B cell (primary cell): Measurements from ENCODE around the gene LAMC3. TPM values are rescaled to one million over a fixed set of nuclear protein-coding genes. Genes with fewer than 3 reads are reported as not detected.
"Not testable (repeated sequence)": the region's sequence is repeated elsewhere in the genome, so short reads cannot be mapped to it uniquely, and the experiment has no call there.

ENCODE experiments used
- ATAC-seq: fragments of 200-7000 bp; cut with Tn5 transposase; one replicate; pipeline ENCODE4 v1.10.0; 2021; ENCODE audit warnings: low read depth, mild to moderate bottlenecking, moderate number of reproducible peaks, moderate library complexity
- CTCF ChIA-PET: fragments of 350-600 bp; sonication (Branson Sonifier 250); formaldehyde crosslinking; loops from one replicate; lab custom pipeline; 2021; ENCODE audit warnings: antibody characterized with exemption, inconsistent platforms; lab: Charles Lee
- POLR2A ChIA-PET: fragments of 350-600 bp; sonication (Branson Sonifier 250); formaldehyde crosslinking; loops from one replicate; lab custom pipeline; 2021; ENCODE audit warnings: antibody characterized with exemption; lab: Charles Lee
- DNase-seq: peaks from one replicate; pipeline ENCODE4 v3.0.0; 2013
- H2AFZ ChIP-seq: 2 replicates; pipeline ENCODE4 v1.6.1; 2012; ENCODE audit warnings: mild to moderate bottlenecking, low read depth, low read length; ENCODE audit not compliant: insufficient read depth, poor library complexity, severe bottlenecking
- H3K27ac ChIP-seq, 2 donors: 1 replicate in 1 of 2; 2 replicates in 1 of 2; pipeline ENCODE4 v1.5.1; 2012 to 2013; ENCODE audit warnings: low read length in 2 of 2, mild to moderate bottlenecking in 2 of 2, moderate library complexity in 1 of 2
- H3K27me3 ChIP-seq, 4 experiments: fragments of 200-600 bp in 1 of 4; sonication (generic) in 1 of 4; replicated peaks in 1 of 4; 1 replicate in 2 of 4; 2 replicates in 2 of 4; pipeline versions ENCODE4 v1.6.1 to v1.7.0; 2013 to 2016; ENCODE audit warnings: low read length in 3 of 4, mild to moderate bottlenecking in 2 of 4, mixed read lengths in 1 of 4, moderate library complexity in 1 of 4; ENCODE audit not compliant: insufficient read depth in 4 of 4, control insufficient read depth in 3 of 4; ENCODE audit errors: control extremely low read depth in 1 of 4
- H3K36me3 ChIP-seq, 2 experiments: replicated peaks in 1 of 2; 1 replicate in 1 of 2; 2 replicates in 1 of 2; pipeline versions ENCODE4 v1.6.1 to v1.7.1; 2013; ENCODE audit warnings: low read length in 1 of 2; ENCODE audit not compliant: insufficient read depth in 2 of 2, control insufficient read depth in 1 of 2; ENCODE audit errors: control extremely low read depth in 1 of 2, extremely low read depth in 1 of 2
- H3K4me1 ChIP-seq, 2 donors: fragments of 200-600 bp in 1 of 2; sonication (generic) in 1 of 2; 1 replicate in 1 of 2; 2 replicates in 1 of 2; pipeline versions ENCODE4 v1.5.1 to v1.6.1; 2013 to 2017; ENCODE audit warnings: low read length in 2 of 2; ENCODE audit not compliant: control insufficient read depth in 2 of 2, insufficient read depth in 2 of 2
- H3K4me2 ChIP-seq: replicated peaks from 2 replicates; pipeline ENCODE3; 2012; ENCODE audit warnings: mild to moderate bottlenecking, low read depth, low read length; ENCODE audit not compliant: poor library complexity, severe bottlenecking
- H3K4me3 ChIP-seq, 5 experiments: fragments of 200-600 bp in 1 of 5; sonication (generic) in 1 of 5; 1 replicate in 3 of 5; 2 replicates in 2 of 5; pipeline versions ENCODE4 v1.5.1 to v1.7.0; 2011 to 2016; ENCODE audit warnings: low read length in 4 of 5, mild to moderate bottlenecking in 4 of 5, low read depth in 2 of 5, control low read depth in 1 of 5, moderate library complexity in 1 of 5; ENCODE audit not compliant: insufficient read depth in 1 of 5; ENCODE audit errors: control extremely low read depth in 1 of 5, extremely low read depth in 1 of 5
- H3K79me2 ChIP-seq: fragments of 200-600 bp; sonication (generic); one replicate; pipeline ENCODE4 v1.6.0; 2016; ENCODE audit warnings: low read length; ENCODE audit not compliant: control insufficient read depth, insufficient read depth
- H3K9ac ChIP-seq: fragments of 200-600 bp; sonication (generic); 2 replicates; pipeline ENCODE4 v1.6.1; 2017; ENCODE audit warnings: mild to moderate bottlenecking, low read length, moderate library complexity
- H3K9me3 ChIP-seq, 3 donors: one replicate each; pipeline versions ENCODE4 v1.6.1 to v1.7.1; 2013; ENCODE audit warnings: low read length in 2 of 3; ENCODE audit not compliant: control insufficient read depth in 2 of 3, insufficient read depth in 1 of 3; ENCODE audit errors: control extremely low read depth in 1 of 3
- H4K20me1 ChIP-seq: 2 replicates; pipeline ENCODE4 v1.6.0; 2012; ENCODE audit warnings: mild to moderate bottlenecking, low read length; ENCODE audit not compliant: insufficient read depth, control insufficient read depth, poor library complexity, severe bottlenecking
- H3K27ac Mint-ChIP-seq: one replicate; pipeline ENCODE4 v1.8.0; 2021; ENCODE audit warnings: mixed read lengths
- H3K27me3 Mint-ChIP-seq: one replicate; pipeline ENCODE4 v1.8.0; 2021; ENCODE audit warnings: mixed read lengths
- H3K4me1 Mint-ChIP-seq: one replicate; pipeline ENCODE4 v1.8.0; 2021; ENCODE audit warnings: mixed read lengths
- H3K4me3 Mint-ChIP-seq: one replicate; pipeline ENCODE4 v1.8.0; 2021; ENCODE audit warnings: mixed read lengths
- H3K9me3 Mint-ChIP-seq: one replicate; pipeline ENCODE4 v1.8.0; 2022; ENCODE audit warnings: mixed read lengths; ENCODE audit not compliant: insufficient read depth
- CTCF ChIP-seq: fragments of 200-600 bp; IDR thresholded peaks from one replicate; pipeline ENCODE4 v1.8.0; 2022; ENCODE audit warnings: antibody characterized with exemption, mild to moderate bottlenecking
- EZH2 ChIP-seq: IDR thresholded peaks from 2 replicates; pipeline ENCODE4 v1.6.1; 2012; ENCODE audit warnings: borderline replicate concordance, low read depth, mild to moderate bottlenecking, moderate library complexity, low read length; ENCODE audit not compliant: insufficient read depth, poor library complexity, severe bottlenecking
- WGBS: methylation state at CpG from one replicate; pipeline ENCODE4 v1.1.5; 2013; ENCODE audit warnings: missing lambda C conversion rate; ENCODE audit not compliant: insufficient coverage; 5-methylcytosine and 5-hydroxymethylcytosine counted together
- intact Hi-C: fragments of 100-400 bp; cut with micrococcal nuclease; formaldehyde crosslinking; loops from one replicate; pipeline ENCODE4 v1.10.0; 2022
- polyA plus RNA-seq: library from polyadenylated mRNA; depleted of rRNA; stranded (reverse); fragments of >200 nt; gene quantifications from 2 replicates; pipeline ENCODE4 v1.2.3, GENCODE V29; 2012
- total RNA-seq, 2 donors: library from RNA; stranded (reverse); fragments of 120-200 nt in 1 of 2; gene quantifications; 1 replicate in 1 of 2; 2 replicates in 1 of 2; pipeline versions ENCODE4 v1.2.3 to v1.2.4, GENCODE V29; 2013 to 2022

Gene LAMC3
- total and polyA plus RNA-seq, 2 donors (not counting 1 experiment from before 2014, with no cell fraction given) = 0.25 to 0.45 TPM

- no peaks in the 10 kb centered on the region for H3K9me3 Mint-ChIP-seq
- Histone ChIP-seq H3K9ac (no peak overlapping the region), H3K9me3 (no peaks in the 10 kb centered on the region), H3K4me2 (no peak overlapping the region), H3K27me3 (peaks cover 0 to 2% (median 0%) of the 10 kb centered on the region in 4 experiments), H4K20me1 (no peaks in the 10 kb centered on the region), H3K27ac (no peak overlapping the region), H3K79me2 (no peaks in the 10 kb centered on the region), H2AFZ (no peak overlapping the region), H3K4me3 (no peak overlapping the region), H3K36me3 (no peaks in the 10 kb centered on the region), H3K4me1 (no peaks in the 10 kb centered on the region)
- TF ChIP-seq EZH2 = no peak
- TF ChIP-seq CTCF = no peak
- POLR2A ChIA-PET = no interaction called here
- H3K4me3 Mint-ChIP-seq = no peak overlapping the region
- ATAC-seq (no peak), DNase-seq (no peak)
- H3K27ac Mint-ChIP-seq = no peak overlapping the region
- 95% methylated on average over 14 of the region's 14 CpGs for WGBS
- intact Hi-C loops = no loop called here
- CTCF ChIA-PET = interaction anchor here (2.2 kb wide), 1 partner anchor 12 kb away, joined by 10 read pairs; no protein-coding TSS in a partner anchor
- H3K27me3 Mint-ChIP-seq = peaks cover 14% of the 10 kb centered on the region
- no peaks in the 10 kb centered on the region for H3K4me1 Mint-ChIP-seq
Measured at GRCh38 chr9:131034268-131034667, 25.3 kb downstream of the LAMC3 start.

- H3K4me1 Mint-ChIP-seq = not testable (repeated sequence)
Measured at GRCh38 chr9:131034749-131035148, 25.8 kb downstream of the LAMC3 start.

More at GRCh38 chr9:131034749-131035148, 25.8 kb downstream of the LAMC3 start:
- H3K79me2 ChIP-seq, POLR2A ChIA-PET, H3K4me1 ChIP-seq, ATAC-seq, H3K9me3 ChIP-seq, H2AFZ ChIP-seq, H3K4me3 ChIP-seq, DNase-seq, H3K9me3 Mint-ChIP-seq, H3K27ac Mint-ChIP-seq, H3K9ac ChIP-seq, H3K36me3 ChIP-seq, H3K4me3 Mint-ChIP-seq, intact Hi-C loops, H3K27ac ChIP-seq, H4K20me1 ChIP-seq, H3K27me3 ChIP-seq, H3K4me2 ChIP-seq: not testable (repeated sequence)
- peaks cover 14% of the 10 kb centered on the region for H3K27me3 Mint-ChIP-seq
- 94% methylated on average over 4 of the region's 10 CpGs for WGBS
- CTCF ChIA-PET = interaction anchor here (2.2 kb wide), 1 partner anchor 12 kb away, joined by 10 read pairs; no protein-coding TSS in a partner anchor
